GM19023 (cell line): ENCODE data around the gene FABP1.

Experiments used
- ATAC-seq: cut with Tn5 transposase; IDR thresholded peaks from one replicate; pipeline ENCODE4 v1.9.1; 2021; ENCODE audit warnings: mild to moderate bottlenecking, moderate library complexity; ENCODE audit not compliant: unreplicated experiment

The FABP1 gene

GRCh38 chr2:88139203-88139702 is 11.4 kb upstream of the FABP1 start:
- ATAC-seq = no peak

DNA sequence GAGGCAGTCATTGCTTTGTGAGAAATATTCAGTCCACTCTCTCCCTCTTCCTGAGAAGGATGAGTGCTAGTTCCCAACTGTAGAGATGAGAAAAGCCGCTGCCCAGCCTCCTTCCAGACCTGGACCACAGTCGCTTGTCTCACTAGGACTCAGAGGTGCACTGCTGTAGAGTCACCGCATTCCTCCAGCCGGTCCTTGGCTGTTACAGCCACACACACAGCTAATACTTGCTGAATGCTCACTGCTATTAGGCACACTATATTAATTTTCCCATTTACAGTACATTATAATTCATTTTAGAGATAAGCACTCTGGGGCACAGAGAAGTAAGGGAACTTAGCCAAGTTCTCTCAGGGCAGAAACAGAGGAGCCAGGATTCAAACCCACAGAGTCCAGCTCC is 10.0 kb upstream of the FABP1 start:
- no peak for ATAC-seq

GRCh38 chr2:88136817-88137216 is 9.0 kb upstream of the FABP1 start:
- no peak for ATAC-seq

GRCh38 chr2:88133875-88134274 is 6.0 kb upstream of the FABP1 start:
- no peak for ATAC-seq

GRCh38 chr2:88131999-88132368 is 4.1 kb upstream of the FABP1 start:
- ATAC-seq = no peak

DNA sequence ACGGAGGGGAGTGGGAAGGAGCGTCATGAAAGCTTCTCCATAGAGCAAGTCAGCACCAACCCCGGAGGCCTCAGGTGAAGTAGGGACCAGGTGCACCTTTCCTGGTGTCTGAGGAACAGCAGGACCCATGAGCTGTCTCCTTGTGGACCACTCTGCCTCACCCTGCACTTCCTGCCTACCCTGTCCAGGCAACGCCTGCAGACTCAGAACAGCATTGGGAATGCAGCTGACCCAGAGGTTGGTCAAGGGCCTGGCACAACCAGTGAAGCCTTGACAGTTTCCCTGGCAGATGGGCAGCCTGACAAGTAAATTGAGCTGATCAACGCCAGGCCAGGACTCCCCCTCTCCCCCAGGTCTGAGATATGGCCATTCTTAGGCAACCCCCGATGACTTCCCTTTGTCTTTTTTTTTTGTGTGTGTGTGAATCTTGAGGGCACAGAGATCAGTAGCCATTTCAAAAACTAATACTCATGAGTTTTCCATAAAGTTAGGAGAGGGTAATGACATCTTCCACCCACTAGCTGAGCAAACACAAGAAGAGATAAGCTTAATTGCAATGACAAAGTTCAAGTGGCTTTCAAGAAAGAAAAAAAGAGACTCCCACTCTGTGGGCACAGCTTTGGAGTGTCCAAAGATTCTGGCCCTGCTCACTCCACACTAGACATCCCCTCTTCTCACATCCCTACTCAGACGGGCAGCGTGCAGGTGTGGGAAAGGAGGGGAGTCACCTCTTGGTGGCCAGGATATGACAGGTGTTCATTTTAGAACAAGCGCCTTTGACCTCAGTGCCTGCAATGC is 3.5 kb upstream of the FABP1 start:
- ATAC-seq = no peak

- ATAC-seq = no peak
Observed at GRCh38 chr2:88129313-88129959, 1.6 kb upstream of the FABP1 start.

GRCh38 chr2:88128654-88129312 is 921 bp upstream of the FABP1 start:
- no peak for ATAC-seq

DNA sequence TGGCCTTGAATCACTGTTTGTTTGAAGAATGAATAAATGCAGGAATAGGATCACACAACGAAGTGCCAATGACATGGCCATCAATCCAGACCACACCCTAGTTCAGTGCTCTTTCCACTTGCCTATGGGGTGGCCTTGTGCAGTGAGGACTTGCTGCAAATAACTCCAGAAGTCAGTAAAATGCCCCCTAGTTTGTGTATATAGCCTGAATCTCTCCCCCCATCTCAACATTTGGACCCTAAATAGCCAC is 299 bp downstream of the FABP1 start:
- no peak for ATAC-seq

DNA sequence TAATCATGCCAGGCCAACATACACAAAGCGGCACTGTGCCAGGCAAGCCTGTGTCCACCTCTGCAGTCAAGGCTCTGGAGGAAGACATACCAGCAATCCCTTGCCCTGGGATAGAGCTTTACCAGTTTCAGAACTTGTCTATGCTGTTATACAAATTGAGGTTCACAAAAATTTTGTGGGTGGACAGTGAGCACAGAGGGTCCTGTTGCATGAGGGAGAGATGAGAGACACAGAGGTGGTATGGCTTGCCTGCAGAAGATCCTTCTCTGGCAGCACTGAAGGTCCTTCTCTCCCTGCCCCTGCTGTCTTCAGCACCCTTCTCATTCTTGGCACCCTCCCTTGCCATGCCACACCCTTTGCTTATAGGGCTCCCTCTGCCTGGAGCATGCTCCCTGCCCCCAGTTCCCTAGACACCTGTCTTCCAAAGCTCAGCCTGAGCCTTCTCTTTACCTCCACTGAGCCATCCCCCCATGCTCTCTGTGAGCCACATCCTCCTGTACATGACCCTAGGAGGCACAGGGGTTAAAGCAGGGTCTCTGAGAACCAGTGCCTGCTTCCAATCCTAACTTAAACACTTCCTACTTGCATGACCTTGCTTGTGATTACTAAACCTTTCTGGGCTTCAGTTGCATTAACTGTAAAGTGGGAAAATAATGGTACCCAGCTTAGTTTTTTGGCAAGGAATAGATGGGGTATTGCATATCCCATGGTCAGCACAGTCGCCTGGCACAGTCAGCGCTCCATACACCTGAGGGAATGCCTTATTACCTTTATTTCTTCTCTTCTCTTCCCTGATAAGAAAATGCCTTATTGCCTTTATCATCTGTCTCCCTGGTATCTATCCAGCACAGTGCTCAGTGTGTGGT is 857 bp downstream of the FABP1 start:
- ATAC-seq = no peak

DNA sequence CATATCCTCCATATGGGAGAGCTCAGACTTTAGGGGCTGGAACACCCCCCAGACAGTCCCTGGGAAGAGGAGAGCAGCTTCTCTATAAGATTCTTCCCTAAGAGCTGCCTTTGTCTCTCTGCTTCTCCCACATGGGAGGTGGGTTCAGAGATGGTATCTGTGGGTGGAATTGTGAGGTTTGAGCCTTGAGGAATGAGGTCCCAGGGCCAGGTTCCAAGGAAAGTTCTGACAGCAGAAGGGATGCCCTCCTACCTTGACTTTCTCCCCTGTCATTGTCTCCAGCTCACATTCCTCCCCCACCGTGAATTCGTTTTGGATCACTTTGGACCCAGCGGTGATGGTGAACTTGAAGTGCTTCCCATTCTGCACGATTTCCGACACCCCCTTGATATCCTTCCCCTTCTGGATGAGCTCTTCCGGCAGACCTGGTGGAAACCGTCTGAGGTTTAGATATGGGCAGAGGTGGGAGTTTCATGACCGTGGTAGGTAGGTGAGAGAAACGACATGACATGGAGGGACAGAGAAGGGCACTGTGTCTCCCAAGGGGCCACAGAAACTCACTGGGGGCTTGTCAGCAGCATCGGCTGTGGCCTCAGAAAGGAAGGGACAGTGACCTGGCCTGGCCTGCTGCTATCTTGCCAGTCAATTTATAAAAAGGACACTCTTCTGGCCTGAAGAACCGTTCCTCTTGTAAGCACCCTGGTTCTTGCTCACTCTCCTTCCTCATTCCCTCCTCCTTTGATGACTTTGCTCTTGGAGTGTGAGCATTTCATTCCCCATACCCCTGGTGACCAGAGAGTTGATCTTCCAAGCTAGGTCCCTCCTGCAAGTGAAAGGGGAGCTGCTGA is 1.7 kb downstream of the FABP1 start:
- no peak for ATAC-seq

GRCh38 chr2:88125344-88125923 is 2.4 kb downstream of the FABP1 start:
- no peak for ATAC-seq

DNA sequence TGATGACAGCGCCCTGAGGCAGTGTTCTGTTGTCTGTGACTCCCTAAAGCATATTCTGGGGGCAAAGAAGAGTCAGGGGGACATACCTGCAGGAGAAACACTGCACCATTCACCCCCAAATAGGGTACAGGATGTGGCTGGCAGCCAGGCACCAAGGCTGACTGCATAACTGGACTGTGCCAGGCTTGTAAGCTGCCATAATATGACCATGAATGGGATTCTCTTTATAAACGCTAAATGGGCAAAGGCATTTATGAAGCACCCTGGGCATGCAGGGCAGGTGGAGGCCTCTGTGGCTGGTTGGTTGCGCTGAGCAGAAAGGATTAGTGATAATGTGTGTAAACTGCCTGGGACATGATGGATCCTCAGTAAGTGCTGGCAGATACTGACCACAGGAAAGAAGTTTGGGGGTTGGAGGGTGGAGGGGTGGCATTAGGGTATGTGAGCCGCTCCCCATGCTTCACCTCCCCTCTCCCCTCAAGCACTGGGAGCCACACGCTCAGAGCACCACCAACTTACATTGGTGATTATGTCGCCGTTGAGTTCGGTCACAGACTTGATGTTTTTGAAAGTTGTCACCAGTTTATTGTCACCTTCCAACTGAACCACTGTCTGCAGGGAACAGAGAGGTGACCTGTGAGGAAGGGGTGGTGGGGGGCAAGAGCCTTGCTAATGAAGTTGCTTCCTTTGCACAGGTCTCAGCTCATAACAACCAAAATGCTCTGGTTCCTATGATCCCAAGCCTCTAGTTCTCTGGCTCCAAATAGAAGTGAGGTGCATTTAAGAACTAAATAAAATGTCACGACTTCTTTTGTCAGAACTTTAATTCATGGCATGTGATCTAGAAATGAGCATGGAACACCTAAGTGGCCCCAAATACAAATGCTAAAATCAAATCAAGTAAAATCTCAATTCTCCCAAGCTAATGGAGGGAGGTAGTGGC is 3.6 kb downstream of the FABP1 start:
- ATAC-seq = no peak

GRCh38 chr2:88123164-88123974 is 4.5 kb downstream of the FABP1 start:
- no peak for ATAC-seq

- ATAC-seq = no peak
Observed at GRCh38 chr2:88122141-88122884, 5.5 kb downstream of the FABP1 start.

DNA sequence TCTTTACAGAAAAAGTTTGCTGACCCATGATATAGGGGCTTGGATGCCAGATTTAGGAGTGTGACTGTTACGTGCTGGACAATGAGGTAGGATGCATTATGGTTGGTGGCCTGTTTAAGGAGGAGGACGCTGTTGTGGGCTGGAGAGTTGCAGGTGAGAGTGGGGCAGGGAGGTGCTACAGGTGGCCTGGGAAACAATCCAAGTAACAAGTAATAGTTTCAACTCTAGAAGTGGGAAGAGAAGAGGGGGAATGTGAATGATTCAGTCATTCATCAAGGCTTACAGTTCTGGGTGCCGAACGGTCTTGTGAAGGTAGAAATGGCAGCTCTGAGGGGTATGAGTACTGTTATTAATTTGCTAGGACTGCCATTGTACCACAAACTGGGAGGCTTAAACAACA is 6.2 kb downstream of the FABP1 start:
- ATAC-seq = no peak

DNA sequence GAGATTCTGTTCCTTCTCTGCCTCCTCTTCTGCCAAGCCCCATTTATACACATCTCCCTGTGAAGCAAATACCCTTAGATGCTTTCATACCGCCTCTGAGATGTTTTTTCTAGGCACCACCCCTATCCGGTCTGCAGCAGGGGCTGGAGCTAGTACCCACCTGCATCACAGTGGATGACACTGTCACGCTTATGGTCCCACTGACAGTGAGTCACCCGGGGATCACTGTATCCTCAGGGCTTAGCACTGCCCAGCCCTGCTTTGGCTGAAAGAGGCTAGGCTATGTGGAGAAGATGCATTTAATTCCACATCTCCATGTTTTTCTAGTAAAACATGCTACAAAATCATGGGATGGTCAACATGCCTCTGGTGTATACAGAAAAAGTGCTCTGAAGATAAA is 9.9 kb downstream of the FABP1 start:
- ATAC-seq = no peak
